Prostate gland (tissue), 2 donors: ENCODE results near the gene POLK. TPM values are rescaled to one million over a fixed set of nuclear protein-coding genes. Genes with fewer than 3 reads are reported as not detected.
"Not testable (repeated sequence)": the region's sequence is repeated elsewhere in the genome, so short reads cannot be mapped to it uniquely, and the experiment has no call there.

ENCODE experiments used
- DNase-seq: peaks from one replicate; pipeline ENCODE4 v3.0.0-alpha.2; 2019; ENCODE audit warnings: low spot score
- H3K27ac ChIP-seq, 2 donors: fragments of 200-600 bp; sonication (generic); 2 replicates each; pipeline ENCODE4 v1.5.1; 2017 to 2019
- H3K27me3 ChIP-seq: fragments of 200-600 bp; sonication (generic); replicated peaks from 2 replicates; pipeline ENCODE4 v1.5.1; 2019; ENCODE audit not compliant: insufficient read depth
- H3K36me3 ChIP-seq, 2 donors: fragments of 200-600 bp; sonication (generic); 1 replicate in 1 of 2; 2 replicates in 1 of 2; pipeline versions ENCODE4 v1.5.1 to v1.8.1; 2017 to 2019
- H3K4me1 ChIP-seq: fragments of 200-600 bp; sonication (generic); replicated peaks from 2 replicates; pipeline ENCODE4 v1.5.1; 2019
- H3K4me3 ChIP-seq, 2 donors: fragments of 200-600 bp; sonication (generic); 2 replicates each; pipeline ENCODE4 v1.5.1; 2017 to 2019
- H3K9me3 ChIP-seq: fragments of 200-600 bp; sonication (generic); 2 replicates; pipeline ENCODE4 v1.5.1; 2017
- CTCF ChIP-seq, 4 experiments: fragments of 200-600 bp in 2 of 4; fragments of 450-650 bp in 2 of 4; sonication (generic) in 2 of 4; IDR thresholded peaks; 1 replicate in 3 of 4; 2 replicates in 1 of 4; pipeline ENCODE4 v1.5.1; 2016 to 2019; ENCODE audit warnings: antibody characterized with exemption in 4 of 4, mild to moderate bottlenecking in 2 of 4, moderate library complexity in 2 of 4
- POLR2A ChIP-seq: fragments of 450-650 bp; IDR thresholded peaks from one replicate; pipeline ENCODE4 v1.6.1; 2016; ENCODE audit warnings: antibody characterized with exemption, mild to moderate bottlenecking
- POLR2AphosphoS5 ChIP-seq: sonication (generic); formaldehyde crosslinking; IDR thresholded peaks from one replicate; pipeline ENCODE4 v1.6.1; 2017; ENCODE audit warnings: antibody characterized with exemption
- WGBS: methylation state at CpG from one replicate; pipeline ENCODE4 v1.1.5; 2018; 5-methylcytosine and 5-hydroxymethylcytosine counted together
- intact Hi-C: fragments of 100-400 bp; cut with DNase I; formaldehyde crosslinking; loops from one replicate; pipeline ENCODE4 v1.14.2; 2022
- total RNA-seq, 2 donors: library from RNA; depleted of rRNA; stranded (reverse); fragments of >200 nt; gene quantifications; one replicate each; pipeline ENCODE4 v1.1.0, GENCODE V29; 2016

Gene POLK
- total RNA-seq, 2 donors from 2014 or later = 28.4 to 33.6 TPM

- Histone ChIP-seq H3K36me3 (no peaks in the 10 kb centered on the region), H3K4me3 (no peak overlapping the region), H3K4me1 (no peaks in the 10 kb centered on the region), H3K9me3 (no peaks in the 10 kb centered on the region), H3K27me3 (no peaks in the 10 kb centered on the region), H3K27ac (no peak overlapping the region)
- TF ChIP-seq CTCF (IDR thresholded peaks at IDR 0.05) = no peak
- no peak for TF ChIP-seq POLR2A
- no peak for TF ChIP-seq POLR2AphosphoS5
- DNase-seq = no peak
- WGBS = 84% methylated on average over 4 of the region's 4 CpGs
- intact Hi-C loops = no loop called here
Observed at GRCh38 chr5:75475364-75475763, 36.3 kb upstream of the POLK start.

- 89% methylated on average over 4 of the region's 4 CpGs for WGBS
- DNase-seq = no peak
- no peaks in the 10 kb centered on the region for H3K36me3 ChIP-seq
- no peak overlapping the region for H3K27ac ChIP-seq
- no peaks in the 10 kb centered on the region for H3K27me3 ChIP-seq
- TF ChIP-seq CTCF (IDR thresholded peaks at IDR 0.05) = no peak
- TF ChIP-seq POLR2AphosphoS5 = no peak
- no peak for TF ChIP-seq POLR2A
- H3K9me3 ChIP-seq = no peaks in the 10 kb centered on the region
- no peak overlapping the region for H3K4me3 ChIP-seq
- intact Hi-C loops = no loop called here
- H3K4me1 ChIP-seq = no peaks in the 10 kb centered on the region
Observed at GRCh38 chr5:75481024-75481423, 30.7 kb upstream of the POLK start.

- WGBS = 95% methylated on average over 3 of the region's 3 CpGs
- no peak overlapping the region for H3K4me3 ChIP-seq
- intact Hi-C loops = no loop called here
- no peaks in the 10 kb centered on the region for H3K27me3 ChIP-seq
- H3K36me3 ChIP-seq = no peaks in the 10 kb centered on the region
- no peaks in the 10 kb centered on the region for H3K4me1 ChIP-seq
- TF ChIP-seq POLR2AphosphoS5 (no peak), CTCF (IDR thresholded peaks at IDR 0.05) (no peak), POLR2A (no peak)
- no peak for DNase-seq
- no peak overlapping the region for H3K27ac ChIP-seq
- no peaks in the 10 kb centered on the region for H3K9me3 ChIP-seq
Observed at GRCh38 chr5:75482482-75482881, 29.2 kb upstream of the POLK start.

- Histone ChIP-seq H3K4me3 (no peak overlapping the region), H3K4me1 (no peaks in the 10 kb centered on the region), H3K36me3 (no peaks in the 10 kb centered on the region), H3K9me3 (no peaks in the 10 kb centered on the region), H3K27me3 (no peaks in the 10 kb centered on the region), H3K27ac (no peak overlapping the region)
- 88% methylated on average over 1 of the region's 1 CpG for whole genome bisulfite sequencing
- DNase-seq = no peak
- TF ChIP-seq POLR2A (no peak), POLR2AphosphoS5 (no peak), CTCF (IDR thresholded peaks at IDR 0.05) (no peak)
- intact Hi-C loops = no loop called here
Observed at GRCh38 chr5:75484605-75485004, 27.1 kb upstream of the POLK start.

DNA sequence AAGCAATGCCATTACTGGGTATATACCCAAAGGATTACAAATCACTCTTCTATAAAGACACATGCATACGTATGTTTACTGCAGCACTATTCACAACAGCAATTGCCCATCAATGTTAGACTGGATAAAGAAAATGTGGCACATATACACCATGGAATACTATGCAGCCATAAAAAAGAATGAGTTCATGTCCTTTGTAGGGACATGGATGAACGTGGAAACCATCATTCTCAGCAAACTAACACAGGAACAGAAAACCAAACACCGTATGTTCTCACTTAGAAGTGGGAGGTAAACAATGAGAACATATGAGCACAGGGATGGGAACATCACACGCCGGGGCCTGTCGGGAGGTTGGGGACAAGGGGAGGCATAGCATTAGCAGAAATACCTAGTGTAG lies 21.8 kb upstream of the POLK start:
- intact Hi-C loops, H3K27ac ChIP-seq, H3K36me3 ChIP-seq, H3K27me3 ChIP-seq, H3K4me1 ChIP-seq, H3K4me3 ChIP-seq, H3K9me3 ChIP-seq, DNase-seq: not testable (repeated sequence)
- 98% methylated on average over 6 of the region's 6 CpGs for WGBS
